H9 (cell line): Measurements from ENCODE around the gene HDHD2. TPM values are rescaled to one million over a fixed set of nuclear protein-coding genes. Genes with fewer than 3 reads are reported as not detected.

Experiments
- DNase-seq: peaks from one replicate; pipeline ENCODE4 v3.0.0-alpha.2; 2017
- H2AFZ ChIP-seq: one replicate; pipeline ENCODE4 v1.6.1; 2013; ENCODE audit warnings: mild to moderate bottlenecking, low read length, control low read depth, moderate library complexity
- H2AK5ac ChIP-seq: 2 replicates; pipeline ENCODE4 v1.6.1; 2013; ENCODE audit warnings: low read length, control low read depth, mixed read lengths; ENCODE audit not compliant: insufficient read length
- H2BK120ac ChIP-seq: one replicate; pipeline ENCODE4 v1.6.1; 2013; ENCODE audit warnings: low read depth, mild to moderate bottlenecking, low read length, control low read depth, inconsistent platforms; ENCODE audit not compliant: poor library complexity, severe bottlenecking
- H2BK12ac ChIP-seq: 2 replicates; pipeline ENCODE4 v1.6.1; 2013; ENCODE audit warnings: low read length, control low read depth, mixed read lengths, low read depth; ENCODE audit not compliant: insufficient read length
- H2BK15ac ChIP-seq: 2 replicates; pipeline ENCODE4 v1.6.1; 2013; ENCODE audit warnings: low read depth, low read length, control low read depth
- H2BK20ac ChIP-seq: one replicate; pipeline ENCODE4 v1.6.1; 2013; ENCODE audit warnings: low read depth, mild to moderate bottlenecking, low read length, control low read depth, inconsistent platforms; ENCODE audit not compliant: poor library complexity, severe bottlenecking
- H2BK5ac ChIP-seq: 2 replicates; pipeline ENCODE4 v1.6.1; 2013; ENCODE audit warnings: low read length, control low read depth, mixed read lengths; ENCODE audit not compliant: insufficient read length
- H3K14ac ChIP-seq: 2 replicates; pipeline ENCODE4 v1.6.1; 2013; ENCODE audit warnings: low read length, control low read depth; ENCODE audit not compliant: insufficient read depth
- H3K18ac ChIP-seq: 2 replicates; pipeline ENCODE4 v1.6.1; 2013; ENCODE audit warnings: low read depth, mild to moderate bottlenecking, mixed read lengths, low read length, control low read depth; ENCODE audit not compliant: insufficient read length
- H3K23ac ChIP-seq: 2 replicates; pipeline ENCODE4 v1.6.1; 2013; ENCODE audit warnings: low read length, control low read depth, mixed read lengths, low read depth; ENCODE audit not compliant: insufficient read length
- H3K23me2 ChIP-seq: 2 replicates; pipeline ENCODE4 v1.6.1; 2013; ENCODE audit warnings: low read depth, mild to moderate bottlenecking, mixed read lengths, low read length, control low read depth; ENCODE audit not compliant: insufficient read length, poor library complexity, severe bottlenecking
- H3K27ac ChIP-seq: 2 replicates; pipeline ENCODE4 v1.5.1; 2013; ENCODE audit warnings: low read length, control low read depth, mixed read lengths, low read depth; ENCODE audit not compliant: insufficient read length
- H3K27me3 ChIP-seq: 2 replicates; pipeline ENCODE4 v1.6.1; 2013; ENCODE audit warnings: low read length, control low read depth, inconsistent platforms; ENCODE audit not compliant: insufficient read depth
- H3K4ac ChIP-seq: 2 replicates; pipeline ENCODE4 v1.6.1; 2013; ENCODE audit warnings: low read depth, mild to moderate bottlenecking, control low read depth, inconsistent platforms, low read length, moderate library complexity
- H3K4me1 ChIP-seq: 2 replicates; pipeline ENCODE4 v1.6.1; 2013; ENCODE audit warnings: low read length, control low read depth, inconsistent platforms; ENCODE audit not compliant: insufficient read depth
- H3K4me2 ChIP-seq: 2 replicates; pipeline ENCODE4 v1.6.1; 2013; ENCODE audit warnings: low read length, control low read depth, mixed read lengths; ENCODE audit not compliant: insufficient read length, insufficient read depth
- H3K56ac ChIP-seq: 2 replicates; pipeline ENCODE4 v1.6.1; 2013; ENCODE audit warnings: low read depth, mild to moderate bottlenecking, mixed read lengths, low read length, control low read depth; ENCODE audit not compliant: insufficient read length
- H3K79me1 ChIP-seq: 2 replicates; pipeline ENCODE4 v1.6.1; 2013; ENCODE audit warnings: low read depth, mild to moderate bottlenecking, moderate library complexity, low read length, control low read depth, inconsistent platforms; ENCODE audit not compliant: insufficient read depth, poor library complexity, severe bottlenecking
- H3K79me2 ChIP-seq: 2 replicates; pipeline ENCODE4 v1.6.1; 2013; ENCODE audit warnings: low read length, control low read depth, inconsistent platforms; ENCODE audit not compliant: insufficient read depth
- H3K9ac ChIP-seq: 2 replicates; pipeline ENCODE4 v1.6.1; 2013; ENCODE audit warnings: low read length, control low read depth, mixed read lengths; ENCODE audit not compliant: insufficient read length; ENCODE audit errors: extremely low read depth
- H3K9me3 ChIP-seq: one replicate; pipeline ENCODE4 v1.6.1; 2013; ENCODE audit warnings: low read depth, low read length, inconsistent platforms; ENCODE audit not compliant: control insufficient read depth
- H3T11ph ChIP-seq: one replicate; pipeline ENCODE4 v1.6.1; 2013; ENCODE audit warnings: mild to moderate bottlenecking, low read length, control low read depth, inconsistent platforms
- H4K20me1 ChIP-seq: one replicate; pipeline ENCODE4 v1.6.1; 2013; ENCODE audit not compliant: control insufficient read depth, insufficient read length, insufficient read depth
- H4K5ac ChIP-seq: 2 replicates; pipeline ENCODE4 v1.6.1; 2013; ENCODE audit warnings: low read depth, mild to moderate bottlenecking, mixed read lengths, low read length, control low read depth; ENCODE audit not compliant: insufficient read length
- H4K8ac ChIP-seq: replicated peaks from 2 replicates; pipeline ENCODE4 v1.6.1; 2013; ENCODE audit warnings: low read length, control low read depth, mixed read lengths, low read depth; ENCODE audit not compliant: insufficient read length
- H4K91ac ChIP-seq: 2 replicates; pipeline ENCODE4 v1.6.1; 2013; ENCODE audit warnings: low read depth, mild to moderate bottlenecking, moderate library complexity, mixed read lengths, low read length, control low read depth; ENCODE audit not compliant: insufficient read length
- H3K27ac Mint-ChIP-seq, 3 experiments: 2 replicates in 2 of 3; 3 replicates in 1 of 3; pipeline ENCODE4 v1.8.0; 2020 to 2021; ENCODE audit warnings: mixed read lengths in 3 of 3, mild to moderate bottlenecking in 1 of 3, moderate library complexity in 1 of 3
- H3K27me3 Mint-ChIP-seq: 2 replicates; pipeline ENCODE4 v1.8.0; 2021; ENCODE audit warnings: low read depth, mild to moderate bottlenecking, moderate library complexity, mixed read lengths
- H3K36me3 Mint-ChIP-seq, 3 experiments: 2 replicates in 2 of 3; 3 replicates in 1 of 3; pipeline ENCODE4 v1.8.0; 2020 to 2021; ENCODE audit warnings: low read depth in 3 of 3, mixed read lengths in 3 of 3; ENCODE audit not compliant: insufficient read depth in 1 of 3
- H3K4me1 Mint-ChIP-seq, 2 experiments: 2 replicates each; pipeline ENCODE4 v1.8.0; 2020; ENCODE audit warnings: mixed read lengths in 2 of 2
- H3K4me3 Mint-ChIP-seq, 2 experiments: 2 replicates in 1 of 2; 3 replicates in 1 of 2; pipeline ENCODE4 v1.8.0; 2020 to 2021; ENCODE audit warnings: mild to moderate bottlenecking in 2 of 2, mixed read lengths in 2 of 2, moderate library complexity in 1 of 2
- H3K9me3 Mint-ChIP-seq, 2 experiments: 2 replicates in 1 of 2; 3 replicates in 1 of 2; pipeline ENCODE4 v1.8.0; 2020; ENCODE audit warnings: mild to moderate bottlenecking in 2 of 2, mixed read lengths in 2 of 2, moderate library complexity in 1 of 2
- CTCF ChIP-seq: fragments of 200-600 bp; sonication (generic); conservative IDR thresholded peaks from 3 replicates; pipeline ENCODE4 v1.8.0; 2021; ENCODE audit warnings: antibody characterized with exemption, mild to moderate bottlenecking
- WGBS: extraction: QIAGEN DNeasy Blood & Tissue Kit; methylation state at CpG from one replicate; pipeline ENCODE4 v1.1.7; 2013; ENCODE audit warnings: missing lambda C conversion rate, low lambda C conversion rate, mixed read lengths; ENCODE audit not compliant: insufficient read length; ENCODE audit errors: extremely low coverage; 5-methylcytosine and 5-hydroxymethylcytosine counted together
- total RNA-seq: library from RNA; stranded (reverse); gene quantifications from 2 replicates; pipeline ENCODE4 v1.2.1, GENCODE V29; 2021

Gene HDHD2
- total RNA-seq, 1 experiment from 2014 or later: 51.0 TPM

GRCh38 chr18:47143899-47144485, 6.3 kb downstream of the HDHD2 start:
- no peaks in the 10 kb centered on the region for H3K27me3 Mint-ChIP-seq
- H3K9me3 Mint-ChIP-seq: no peaks in the 10 kb centered on the region

More at GRCh38 chr18:47143899-47144485, 6.3 kb downstream of the HDHD2 start:
- no peak overlapping the region for H3K14ac ChIP-seq
- no peaks in the 10 kb centered on the region for H4K20me1 ChIP-seq
- H3K4ac ChIP-seq: no peak overlapping the region
- no peak overlapping the region for H2AFZ ChIP-seq
- peaks cover 13% of the 10 kb centered on the region for H3K79me1 ChIP-seq
- no peaks in the 10 kb centered on the region for H3K4me1 ChIP-seq
- H2BK5ac ChIP-seq: no peak overlapping the region
- no peaks in the 10 kb centered on the region for H3K9me3 ChIP-seq
- no peak overlapping the region for H2BK15ac ChIP-seq
- H3K79me2 ChIP-seq: peaks cover 16% of the 10 kb centered on the region; the same call in 1 of the 2 replicates
- no peak overlapping the region for H3K56ac ChIP-seq
- no peak overlapping the region for H3K4me2 ChIP-seq
- H3K9ac ChIP-seq: no peak overlapping the region
- no peak overlapping the region for H3K23ac ChIP-seq
- no CpG with 5 or more reads among the region's 4 CpGs for WGBS
- no peak overlapping the region for H3K27ac Mint-ChIP-seq
- no peak overlapping the region for H4K5ac ChIP-seq
- no peak overlapping the region for H2BK12ac ChIP-seq
- no peak overlapping the region for H3T11ph ChIP-seq
- no peak overlapping the region for H2AK5ac ChIP-seq
- no peaks in the 10 kb centered on the region for H3K23me2 ChIP-seq
- peaks cover 5 to 6% of the 10 kb centered on the region in 2 experiments for H3K4me1 Mint-ChIP-seq
- no peak overlapping the region for H4K91ac ChIP-seq
- no peak for DNase-seq
- no peak overlapping the region for H2BK20ac ChIP-seq
- no peak overlapping the region for H3K18ac ChIP-seq
- TF ChIP-seq CTCF: no peak
- no peaks in the 10 kb centered on the region for H3K27me3 ChIP-seq
- H3K36me3 Mint-ChIP-seq: peaks cover 0 to 16% (median 4%) of the 10 kb centered on the region in 3 experiments; a peak in 3 of 7 replicates
- no peak overlapping the region for H3K27ac ChIP-seq
- no peak overlapping the region for H2BK120ac ChIP-seq
- no peak overlapping the region for H3K4me3 Mint-ChIP-seq
- no peak overlapping the region for H4K8ac ChIP-seq
